Measurements from ENCODE around the gene CATSPER1. TPM values are rescaled to one million over a fixed set of nuclear protein-coding genes. Genes with fewer than 3 reads are reported as not detected.
A peak's percentile ranks its signal among the peaks of the same experiment; 100 is the strongest.
"Not testable (repeated sequence)": the region's sequence is repeated elsewhere in the genome, so short reads cannot be mapped to it uniquely, and the experiment has no call there.

CATSPER1 gene
- polyA plus RNA-seq, 4 donors = not detected

DNA sequence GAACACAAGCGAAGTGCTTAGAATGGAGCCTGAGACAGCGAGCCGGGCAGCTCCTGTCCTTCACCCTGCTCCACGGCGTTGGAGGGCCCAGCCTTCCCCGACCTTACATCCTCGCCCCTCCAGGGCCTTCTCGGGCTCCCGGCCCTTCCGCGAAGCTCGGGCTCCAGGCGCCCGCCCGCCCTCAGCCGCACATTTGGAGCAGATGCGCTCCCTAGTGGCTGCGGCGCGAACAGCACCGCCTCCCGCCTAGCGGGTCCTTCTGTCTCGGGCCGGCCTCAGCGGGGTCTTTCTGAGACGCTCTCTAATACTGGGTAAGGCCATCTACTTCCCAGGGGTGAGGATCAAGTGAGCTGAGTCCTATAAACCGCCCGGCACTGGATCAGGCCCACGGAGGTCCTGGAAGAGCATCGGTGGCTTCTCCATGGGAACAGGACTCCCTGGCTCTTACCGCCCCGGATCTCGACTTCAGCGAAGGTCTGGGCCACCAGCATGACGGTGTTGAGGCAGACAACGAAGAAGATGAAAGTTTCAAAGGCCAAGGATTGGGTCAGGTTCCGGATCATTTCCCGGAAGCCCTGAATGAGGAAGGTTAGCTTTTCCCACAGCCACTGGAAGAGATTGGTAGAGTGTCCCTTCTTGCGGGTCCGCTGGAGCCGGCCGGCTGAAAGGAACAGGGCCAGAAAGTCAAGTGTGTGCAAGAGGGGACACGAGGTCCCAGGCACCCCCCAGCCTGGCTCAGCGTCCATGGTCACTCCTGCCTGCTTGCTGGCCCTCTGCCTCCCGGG is 3.7 kb downstream of the CATSPER1 start:
- DNase-seq (ENCODE audit: low read depth in 4 of 4, low spot score in 2 of 4) = peak in 1 of 4 donors; percentile 34

DNA sequence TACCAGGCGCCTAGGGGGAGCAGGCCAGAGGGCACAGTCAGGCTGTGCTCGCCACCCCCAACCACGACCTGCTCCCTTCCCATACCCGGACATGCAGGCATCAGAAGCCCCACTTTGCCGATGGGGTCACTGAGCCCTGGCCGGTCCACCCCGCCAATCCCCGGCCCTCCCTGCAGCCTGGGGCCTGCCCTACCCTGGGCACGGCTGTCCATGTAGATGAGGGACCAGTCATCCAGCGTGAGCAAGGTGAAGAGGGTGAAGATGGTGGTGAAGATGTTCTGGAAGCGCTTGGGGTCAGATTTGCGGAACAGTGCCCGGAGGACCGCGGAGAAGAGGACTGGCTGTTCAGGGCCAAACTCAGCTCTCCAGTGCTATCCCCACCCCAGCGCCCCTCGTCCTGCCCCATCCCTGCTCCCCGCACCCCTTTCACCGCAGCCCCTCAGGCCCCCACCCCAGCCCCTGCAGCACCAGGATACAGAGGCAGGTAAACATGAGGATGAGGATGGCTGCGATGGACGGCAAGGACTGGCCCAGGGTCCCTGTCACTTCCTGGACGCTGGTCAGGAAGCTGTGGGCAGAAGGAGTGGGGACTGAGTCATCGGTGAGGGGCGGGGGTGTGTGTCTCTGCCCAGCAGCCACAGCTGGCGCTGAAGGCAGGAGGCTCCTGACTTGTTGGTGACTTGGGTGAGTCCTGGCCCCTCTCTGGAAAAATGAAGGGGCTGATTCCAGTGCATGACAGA is 5.5 kb downstream of the CATSPER1 start:
- DNase-seq (ENCODE audit: low read depth in 4 of 4, low spot score in 2 of 4) = no peak

DNA sequence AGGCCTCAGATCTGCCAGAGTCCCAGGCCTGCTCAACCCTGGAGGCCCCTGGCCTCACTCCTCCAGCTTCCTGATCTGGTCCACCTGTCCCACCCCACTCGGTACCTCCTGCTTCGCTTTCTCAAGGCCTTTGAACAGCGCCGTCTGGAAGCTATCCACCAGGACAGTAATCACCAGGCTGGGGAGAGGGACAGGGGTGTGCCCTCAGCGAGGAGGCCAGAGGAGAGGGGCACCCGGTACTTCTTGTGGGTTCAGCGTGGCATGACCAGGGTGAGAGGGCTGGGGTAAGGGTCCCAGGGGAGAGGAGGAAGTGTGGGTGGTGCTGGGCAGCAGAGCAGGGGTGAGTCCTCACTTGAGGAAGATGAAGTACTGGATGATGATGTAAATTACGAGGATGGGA is 6.1 kb downstream of the CATSPER1 start:
- no peak for DNase-seq (ENCODE audit: low read depth in 4 of 4, low spot score in 2 of 4)

DNA sequence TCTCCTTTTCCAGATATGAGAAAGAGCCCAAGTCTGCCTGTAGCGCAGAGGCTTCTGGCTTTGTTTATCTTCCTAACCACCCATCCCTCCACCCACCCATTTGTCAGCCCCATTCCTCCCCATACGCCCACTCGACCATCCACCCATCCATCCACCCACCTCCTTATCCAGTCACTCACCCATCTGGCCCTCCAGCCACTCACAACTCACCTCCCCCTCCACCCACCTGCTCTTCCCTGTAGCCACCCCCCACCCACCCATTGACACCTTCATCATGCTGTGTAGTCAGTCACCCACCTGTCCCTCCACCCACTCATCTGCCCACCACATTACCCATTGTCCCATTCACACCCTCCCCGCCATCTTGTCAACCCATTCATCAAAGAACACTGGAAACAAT is 9.0 kb downstream of the CATSPER1 start:
- no peak for DNase-seq (ENCODE audit: low read depth in 4 of 4, low spot score in 2 of 4)

DNA sequence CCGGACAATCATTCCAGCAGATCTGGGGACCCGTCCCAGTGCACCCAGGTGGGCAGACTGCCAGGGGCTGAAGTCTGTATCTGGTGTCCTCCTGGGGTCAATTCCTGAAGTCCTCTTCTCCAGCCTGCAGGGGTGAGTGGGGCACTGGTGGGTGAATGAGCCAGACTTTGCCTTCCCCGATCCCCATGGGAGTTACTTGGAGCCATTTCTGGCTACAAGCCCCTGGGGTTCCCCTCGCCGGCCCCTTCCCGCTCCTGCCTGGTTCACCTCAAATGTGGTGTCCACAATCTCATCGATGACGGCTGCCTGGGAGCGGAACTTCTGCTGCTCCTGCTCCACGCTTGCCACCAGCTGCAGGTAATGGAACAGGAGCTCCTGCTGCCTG is 9.5 kb downstream of the CATSPER1 start:
- no peak for DNase-seq (ENCODE audit: low read depth in 4 of 4, low spot score in 2 of 4)

DNA sequence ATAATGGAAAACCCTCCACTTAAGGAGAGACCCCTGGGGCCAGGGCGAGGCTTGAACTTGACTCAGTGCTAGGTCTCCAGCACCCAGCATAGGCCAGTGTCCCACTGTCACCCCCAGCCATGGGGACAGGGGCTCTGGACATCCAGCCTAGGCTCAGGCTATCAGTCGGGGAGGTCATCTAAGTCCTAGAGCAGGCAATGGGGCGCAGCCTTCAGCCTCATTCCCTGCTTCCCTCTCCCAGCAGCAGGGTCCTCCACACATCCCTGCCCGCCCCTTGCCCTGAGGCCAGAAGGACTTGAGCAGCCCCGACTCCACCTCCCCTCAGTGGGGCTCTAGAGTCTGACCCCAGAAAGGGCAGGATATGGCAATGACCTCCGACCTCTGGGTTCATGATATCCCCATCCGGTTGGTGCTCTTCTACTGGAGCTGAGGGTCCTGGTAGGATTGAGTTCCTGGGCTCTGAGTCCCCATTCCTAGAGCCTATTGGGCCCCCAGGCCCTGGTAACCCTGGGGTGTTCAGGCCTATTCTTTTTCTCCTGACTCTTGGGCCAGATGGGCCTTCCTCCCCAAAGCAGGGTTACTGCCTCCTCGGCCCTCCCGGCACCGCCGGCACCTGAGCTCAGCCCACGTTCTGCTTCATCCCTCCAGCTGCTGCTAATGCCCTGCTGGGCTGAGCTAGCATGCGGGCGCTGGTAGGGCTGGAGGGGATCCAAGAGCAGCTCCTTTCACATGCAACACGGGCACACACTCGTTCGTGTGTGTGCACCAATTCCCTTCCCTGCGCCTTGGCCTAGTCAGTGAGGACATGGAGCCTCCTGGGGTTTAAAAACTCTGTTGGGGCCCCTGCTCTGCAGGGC is 10.1 kb downstream of the CATSPER1 start:
- no peak for DNase-seq (ENCODE audit: low read depth in 4 of 4, low spot score in 2 of 4)

DNA sequence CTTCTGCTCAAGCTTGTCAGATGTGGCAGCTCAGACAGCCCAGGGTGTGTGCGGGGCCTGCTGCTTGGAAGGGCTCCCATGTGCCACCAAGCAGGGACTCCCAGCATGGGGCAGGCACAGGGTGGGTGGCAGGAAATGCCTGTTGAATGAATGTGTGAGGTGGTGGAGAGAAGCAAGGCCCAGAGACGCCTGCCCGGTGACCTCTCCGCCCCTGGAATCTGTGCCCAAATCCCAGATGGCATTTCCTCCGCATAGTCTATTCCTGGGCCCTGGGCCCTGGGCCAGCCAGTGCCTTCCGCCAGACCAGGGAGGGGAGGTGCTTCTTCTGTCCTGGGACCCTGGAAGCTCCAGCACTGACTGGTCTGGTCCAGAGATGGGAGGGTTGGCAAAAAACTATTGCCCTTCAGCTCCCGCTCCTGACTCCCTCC is 10.8 kb downstream of the CATSPER1 start:
- no peak for DNase-seq (ENCODE audit: low read depth in 4 of 4, low spot score in 2 of 4)

DNA sequence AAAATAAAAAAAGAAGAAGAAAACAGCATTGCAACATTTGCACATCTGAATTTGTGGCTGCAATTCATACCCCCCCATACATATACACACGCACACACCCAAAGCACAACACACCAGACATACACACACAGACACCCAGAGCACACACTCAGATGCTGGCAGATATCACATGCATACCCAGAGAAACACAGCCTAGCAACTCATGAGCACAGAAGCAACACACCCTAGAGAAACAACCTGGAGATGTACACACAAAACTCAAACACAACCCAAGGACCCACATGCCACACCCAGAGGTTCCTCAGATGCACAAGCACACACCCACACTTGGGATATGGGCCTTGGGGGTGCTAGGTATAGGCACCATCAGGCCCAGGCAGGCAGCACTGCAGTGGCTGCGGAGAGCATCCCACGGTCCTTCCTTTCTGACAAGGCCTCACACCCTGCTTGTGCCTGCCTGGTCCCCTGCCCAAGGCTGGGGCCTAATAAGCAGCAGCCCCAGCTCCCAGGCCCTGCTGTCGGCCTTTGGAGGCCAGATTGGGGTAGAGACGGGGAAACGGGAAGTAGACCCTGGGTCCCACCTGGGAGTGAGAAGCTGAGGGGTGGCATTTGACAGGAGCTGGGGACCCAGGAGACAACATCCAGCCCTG is 11.3 kb downstream of the CATSPER1 start:
- DNase-seq (ENCODE audit: low read depth in 4 of 4, low spot score in 2 of 4) = no peak

DNA sequence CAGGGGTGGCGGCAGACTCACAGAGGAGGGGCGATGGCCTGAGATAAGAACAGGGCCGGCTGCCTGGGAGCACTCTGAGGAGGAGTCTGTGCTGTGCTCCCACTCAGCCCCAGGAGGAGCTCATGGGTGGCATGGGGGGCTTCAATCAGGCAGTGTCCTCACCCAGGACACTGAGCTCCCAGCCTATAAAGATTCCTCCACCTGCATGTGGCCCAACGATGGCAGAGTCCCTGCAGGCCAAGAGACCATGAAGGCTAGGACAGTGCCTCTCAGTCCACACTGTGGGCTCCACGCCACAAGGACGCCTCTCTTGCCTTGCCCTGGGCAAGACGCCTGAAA is 12.5 kb downstream of the CATSPER1 start:
- no peak for DNase-seq (ENCODE audit: low read depth in 4 of 4, low spot score in 2 of 4)

DNA sequence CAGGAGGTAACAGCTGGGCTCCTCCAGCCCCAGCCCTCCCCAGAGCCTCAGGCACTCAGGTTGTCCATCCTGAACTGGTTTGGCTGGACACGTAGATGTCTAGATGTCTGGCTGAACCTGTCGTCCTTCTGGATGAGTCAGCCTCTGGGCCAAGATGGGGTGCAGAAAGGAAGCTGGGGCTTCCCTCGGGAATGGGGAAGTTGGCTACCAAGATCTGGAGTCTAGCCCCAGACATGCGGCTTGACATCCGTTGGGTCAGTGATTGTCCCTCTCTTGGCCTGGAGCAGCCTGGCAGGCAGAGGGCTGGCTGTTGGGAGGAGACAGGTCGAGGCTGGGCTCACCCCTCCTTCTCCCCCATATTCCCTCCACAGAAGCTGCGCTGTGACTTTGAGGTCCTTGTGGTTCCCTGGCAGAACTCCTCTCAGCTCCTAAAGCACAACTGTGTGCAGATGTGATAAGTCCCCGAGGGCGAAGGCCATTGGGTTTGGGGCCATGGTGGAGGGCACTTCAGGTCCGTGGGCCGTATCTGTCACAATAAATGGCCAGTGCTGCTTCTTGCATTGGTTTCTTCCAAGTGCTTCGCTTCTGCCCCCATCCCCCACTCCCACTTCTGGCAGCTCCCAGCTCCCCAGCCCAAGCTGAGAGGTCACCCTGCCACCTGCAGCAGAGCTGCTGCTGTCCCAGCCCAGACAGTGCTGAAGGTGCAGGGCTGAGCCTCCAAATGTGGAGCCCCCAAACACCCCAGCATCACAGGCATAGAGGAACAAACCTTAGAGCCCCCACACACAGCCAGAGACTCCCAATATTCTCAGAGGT is 13.1 kb downstream of the CATSPER1 start:
- no peak for DNase-seq (ENCODE audit: low read depth in 4 of 4, low spot score in 2 of 4)

DNA sequence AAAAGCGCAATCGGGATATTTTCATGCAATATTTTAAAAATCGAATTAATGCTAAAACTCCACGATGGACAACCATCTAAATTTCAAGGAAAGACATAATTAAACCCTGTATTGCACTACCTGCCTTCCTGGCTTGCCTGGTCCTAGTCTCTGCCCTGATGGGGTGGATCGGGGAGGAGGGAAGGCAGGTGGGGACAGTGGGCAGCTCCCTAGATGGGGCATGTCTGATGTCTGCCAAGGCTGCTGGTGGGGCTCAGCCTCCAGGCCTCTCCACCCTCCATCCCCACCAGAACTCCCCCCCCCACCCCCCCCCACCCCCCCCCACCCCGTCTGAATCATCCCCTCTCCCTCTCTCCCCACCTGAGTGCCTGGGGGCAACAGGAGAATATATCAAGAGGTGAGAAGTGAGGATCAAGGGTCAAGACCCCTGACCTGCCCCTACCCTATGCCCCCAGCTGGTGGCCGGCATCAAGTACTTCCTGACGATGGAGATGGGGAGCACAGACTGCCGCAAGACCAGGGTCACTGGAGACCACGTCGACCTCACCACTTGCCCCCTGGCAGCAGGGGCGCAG is 13.8 kb downstream of the CATSPER1 start:
- DNase-seq (ENCODE audit: low read depth in 4 of 4, low spot score in 2 of 4) = no peak

DNA sequence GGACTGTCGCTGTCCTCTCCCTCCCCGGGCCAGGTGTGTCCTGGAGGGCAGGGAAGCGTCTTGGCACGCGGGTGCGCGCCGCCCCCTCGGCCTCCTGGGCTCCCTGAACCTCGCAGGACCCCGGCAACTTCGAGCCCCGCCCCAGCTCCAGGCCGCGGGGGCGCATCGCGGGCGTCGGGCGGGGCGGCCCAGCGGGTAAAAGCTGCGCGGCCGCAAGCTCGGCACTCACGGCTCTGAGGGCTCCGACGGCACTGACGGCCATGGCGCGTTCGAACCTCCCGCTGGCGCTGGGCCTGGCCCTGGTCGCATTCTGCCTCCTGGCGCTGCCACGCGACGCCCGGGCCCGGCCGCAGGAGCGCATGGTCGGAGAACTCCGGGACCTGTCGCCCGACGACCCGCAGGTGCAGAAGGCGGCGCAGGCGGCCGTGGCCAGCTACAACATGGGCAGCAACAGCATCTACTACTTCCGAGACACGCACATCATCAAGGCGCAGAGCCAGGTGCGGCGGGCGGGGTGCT is 14.4 kb downstream of the CATSPER1 start, which contains the start of gene CST6:
TSS of gene CST6 (plus strand) at position 224 of the 519 bp plus-strand sequence. CDS start at position 261, 37 bp downstream.
- no peak for DNase-seq (ENCODE audit: low read depth in 4 of 4, low spot score in 2 of 4)

DNA sequence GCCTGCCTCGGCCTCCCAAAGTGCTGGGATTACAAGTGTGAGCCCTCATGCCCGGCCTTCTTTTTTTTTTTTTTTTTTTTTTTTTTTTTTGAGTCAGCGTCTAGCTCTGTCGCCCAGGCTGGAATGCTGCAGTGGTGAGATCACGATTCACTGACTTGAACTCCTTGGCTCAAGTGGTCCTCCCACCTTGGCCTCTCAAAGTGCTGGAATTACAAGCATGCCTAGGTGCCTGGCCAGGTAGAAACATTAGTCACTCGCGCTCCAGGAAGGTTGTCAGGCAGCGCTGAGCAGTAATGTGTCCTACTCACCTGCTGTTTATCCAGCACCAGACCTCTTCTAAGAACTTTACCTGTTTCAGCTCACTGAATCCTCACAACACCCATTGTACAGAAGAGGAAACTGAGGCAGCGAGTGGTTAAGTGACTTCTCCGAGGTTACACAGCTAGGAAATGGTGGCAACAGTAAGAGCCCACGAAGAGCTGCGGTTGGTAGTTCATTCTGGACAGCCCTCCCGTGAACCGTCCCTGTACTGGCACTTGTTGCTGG is 15.0 kb downstream of the CATSPER1 start:
- no peak for DNase-seq (ENCODE audit: low read depth in 4 of 4, low spot score in 2 of 4)

DNA sequence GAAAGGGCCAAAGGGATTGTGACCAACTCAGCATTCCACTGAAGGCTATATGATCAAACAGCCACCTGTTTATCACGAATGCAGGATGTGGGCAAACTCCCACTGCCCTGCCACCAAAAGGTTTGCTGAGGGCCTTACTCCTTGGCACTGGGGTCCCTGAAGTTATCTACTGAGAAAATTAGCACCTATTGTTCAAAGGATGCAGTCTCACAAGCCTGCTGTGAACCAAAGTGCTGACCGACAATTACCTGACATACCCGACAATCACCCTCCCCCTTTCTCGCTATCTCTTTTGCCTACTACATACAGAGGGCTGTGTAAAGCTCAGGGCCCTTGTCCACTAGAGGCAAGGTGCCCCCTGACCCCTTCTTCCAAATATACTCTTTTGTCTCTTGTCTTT is 16.2 kb downstream of the CATSPER1 start:
- not testable (repeated sequence) for DNase-seq (ENCODE audit: low read depth in 4 of 4, low spot score in 2 of 4)

DNA sequence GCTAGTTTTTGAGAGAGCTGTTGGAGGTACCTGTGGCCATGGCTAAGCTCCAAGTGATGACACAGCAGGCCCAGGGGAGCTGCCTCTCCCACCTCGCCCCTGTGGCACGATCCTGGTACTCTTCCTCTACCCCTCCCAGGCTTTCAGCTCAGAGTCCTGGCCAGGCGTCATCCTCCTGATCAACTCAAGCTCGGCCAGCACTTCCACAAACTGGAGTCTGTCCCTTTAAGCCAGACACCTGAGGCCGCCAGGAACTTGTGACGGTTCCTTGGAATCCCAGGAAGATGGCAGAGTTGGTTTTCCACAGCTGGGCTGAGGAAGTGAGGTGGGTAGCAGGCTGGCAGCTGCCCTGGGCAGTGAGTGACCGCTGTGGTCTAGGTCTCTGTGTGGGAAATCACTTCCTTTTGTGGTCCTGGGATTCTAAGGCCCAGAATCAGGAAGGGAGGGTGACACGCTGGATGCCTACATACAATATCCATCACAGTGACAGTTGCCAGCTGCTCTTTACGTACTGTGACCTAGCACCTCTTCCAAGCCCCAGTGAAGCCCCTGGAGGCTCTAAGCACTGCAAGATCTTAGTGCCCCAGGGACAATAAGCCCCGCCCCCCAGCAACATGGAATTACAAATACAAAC is 17.7 kb downstream of the CATSPER1 start:
- DNase-seq (ENCODE audit: low read depth in 4 of 4, low spot score in 2 of 4) = no peak

DNA sequence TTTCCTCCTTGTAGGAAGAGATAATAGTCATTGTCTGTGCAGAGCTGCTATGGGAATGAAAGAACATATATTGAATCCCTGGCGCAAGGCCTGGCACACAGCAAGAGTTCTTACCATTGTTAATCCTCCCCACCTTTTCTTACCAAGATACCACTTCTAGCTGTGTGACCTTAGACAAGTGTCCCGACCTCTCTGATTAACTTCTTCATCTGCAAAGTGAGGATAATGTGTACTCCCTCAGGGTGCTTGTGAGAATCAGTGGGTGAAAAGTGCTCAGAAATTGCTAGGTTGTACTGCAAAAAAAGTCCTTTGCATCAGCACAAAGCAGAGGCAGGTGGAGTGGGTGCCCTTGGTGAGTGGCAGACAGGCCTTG is 18.2 kb downstream of the CATSPER1 start:
- DNase-seq (ENCODE audit: low read depth in 4 of 4, low spot score in 2 of 4) = no peak

DNA sequence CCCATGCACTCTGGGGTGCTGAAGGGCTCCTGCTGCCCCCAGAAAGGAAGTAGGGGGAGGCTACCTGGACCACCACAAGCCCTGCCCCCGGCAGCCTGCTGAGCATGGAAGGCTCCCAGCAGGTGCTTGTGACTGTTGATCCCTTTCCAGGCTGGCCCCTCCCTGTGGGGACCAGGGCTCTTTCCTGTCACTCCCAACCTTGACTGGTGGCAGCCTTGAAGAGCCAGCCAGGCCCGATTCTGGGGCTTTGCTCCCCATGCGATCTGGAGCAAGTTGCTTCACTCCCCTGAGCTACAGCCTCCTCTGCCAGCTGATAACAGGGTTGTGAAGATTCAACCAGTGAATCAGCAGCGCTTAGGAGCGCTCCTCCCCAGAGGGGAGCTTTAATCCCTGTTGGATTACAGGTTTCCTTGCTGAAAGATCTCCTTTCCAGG is 19.1 kb downstream of the CATSPER1 start:
- no peak for DNase-seq (ENCODE audit: low read depth in 4 of 4, low spot score in 2 of 4)

DNA sequence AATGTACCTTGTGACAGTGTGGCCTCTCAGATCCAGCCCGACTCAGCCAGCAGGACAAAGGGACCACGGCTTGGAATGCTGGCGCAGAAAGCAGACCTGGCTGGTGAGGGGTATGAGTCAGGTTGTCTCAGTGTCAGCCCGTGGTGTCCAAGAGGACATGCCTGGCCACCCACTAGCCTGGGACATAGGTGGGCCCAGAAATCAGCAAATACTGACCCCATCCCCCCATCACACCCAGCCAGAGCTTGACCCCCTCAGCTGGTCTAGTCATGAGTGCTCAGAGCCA is 19.4 kb downstream of the CATSPER1 start:
- no peak for DNase-seq (ENCODE audit: low read depth in 4 of 4, low spot score in 2 of 4)

Data from left renal cortex interstitium (tissue), 4 donors.